Measurements from ENCODE around the gene SYNDIG1. TPM values are rescaled to one million over a fixed set of nuclear protein-coding genes. Genes with fewer than 3 reads are reported as not detected.

SYNDIG1 gene
- total and polyA plus RNA-seq, 2 of the 4 experiments (the other 2 are of a cell fraction) = not detected

DNA sequence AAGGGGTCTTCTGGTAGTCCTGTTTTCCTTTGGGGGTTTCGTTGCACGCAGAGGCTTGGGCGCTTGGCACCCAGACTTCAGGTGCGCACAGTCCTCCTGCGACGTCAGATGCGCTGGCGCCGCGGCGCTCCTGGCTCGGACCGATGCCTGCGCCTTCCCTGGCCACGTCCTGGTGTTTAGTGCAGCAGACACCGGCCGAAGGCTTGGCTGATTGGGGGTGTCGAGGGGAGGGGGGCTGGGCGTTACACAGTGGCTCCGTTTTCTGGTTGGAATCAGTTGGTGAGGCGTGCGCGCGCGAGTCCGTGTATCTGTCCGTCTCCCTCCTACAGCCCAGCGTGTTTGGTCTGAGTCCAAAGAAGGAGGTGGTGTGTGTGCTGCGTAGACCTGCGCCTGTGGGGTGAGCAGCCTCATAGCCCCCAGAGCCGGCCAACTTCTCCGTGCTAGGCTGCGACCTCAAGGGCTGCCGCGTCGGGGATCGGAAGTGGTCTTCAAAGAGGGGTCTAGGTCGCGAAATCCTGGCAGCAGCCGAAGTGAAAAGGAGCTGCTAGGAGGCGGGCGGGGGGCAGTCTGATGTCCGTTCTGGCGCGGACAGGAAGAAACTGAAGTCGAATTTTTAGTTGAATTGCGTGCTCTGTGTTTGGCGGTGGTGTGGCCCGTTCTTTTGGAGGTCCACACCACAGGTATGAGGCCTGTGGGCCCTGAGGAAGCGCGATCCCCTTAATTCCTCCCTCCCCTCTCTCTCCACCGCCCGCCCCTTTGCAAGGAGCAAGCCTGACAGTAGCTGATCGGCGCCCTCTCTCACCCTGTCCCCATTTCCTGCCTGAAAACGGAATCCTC is 1.5 kb downstream of the SYNDIG1 start:
- H3K9me1 ChIP-seq (ENCODE audit: insufficient read depth, low read length) = no peaks in the 10 kb centered on the region
- no peak for ATAC-seq (ENCODE audit: low read depth)
- H3K27me3 ChIP-seq (ENCODE audit: control insufficient read depth, insufficient read depth, low read length) = peaks cover 36% of the 10 kb centered on the region
- dilution Hi-C loops (cut with HindIII; ENCODE audit: low sequenced_read_pairs, unreplicated experiment) (no loop called here), in situ Hi-C loops (cut with MboI; ENCODE audit: low sequenced_read_pairs) (no loop called here), intact Hi-C loops (cut with micrococcal nuclease) (no loop called here)
- no peak overlapping the region for H3K9ac ChIP-seq (ENCODE audit: low read depth, low read length)
- H3K56ac ChIP-seq (ENCODE audit: extremely low read depth, insufficient read depth, low read length) = no peak overlapping the region
- no peak for DNase-seq
- no TSS peak for BruUV-seq (replicated peaks)
- no peaks in the 10 kb centered on the region for H4K20me1 ChIP-seq (ENCODE audit: insufficient read depth, low read length)
- H4K5ac ChIP-seq (ENCODE audit: low read depth, low read length) = no peak overlapping the region
- 0% methylated on average over 6 of the region's 56 CpGs; no CpG with 5 or more reads in 1 of the 2 experiments for WGBS, 2 experiments (ENCODE audit: extremely low coverage in 2 of 2, insufficient read length in 1 of 2)
- H3K27ac ChIP-seq (ENCODE audit: insufficient read depth, low read length) = no peak overlapping the region
- no peak overlapping the region for H3K4ac ChIP-seq (ENCODE audit: low read depth, low read length)
- H4K8ac ChIP-seq (ENCODE audit: low read depth in 2 of 2, low read length in 2 of 2) = no peak overlapping the region
- no peaks in the 10 kb centered on the region for H3K79me1 ChIP-seq (ENCODE audit: low read depth in 1 of 2, low read length in 2 of 2)
- H3K18ac ChIP-seq (ENCODE audit: low read depth, low read length) = no peak overlapping the region
- no peak overlapping the region for H2AFZ ChIP-seq (replicated peaks; ENCODE audit: low read length, poor library complexity)
- no peak overlapping the region for H4K91ac ChIP-seq (ENCODE audit: insufficient read depth, low read depth, low read length)
- no peak overlapping the region for H2BK15ac ChIP-seq (ENCODE audit: low read depth, low read length)
- POLR2A ChIA-PET (ENCODE audit: unreplicated experiment) = no interaction called here
- H2BK5ac ChIP-seq (ENCODE audit: low read depth, low read length, poor library complexity, severe bottlenecking) = no peak overlapping the region
- H2AK9ac ChIP-seq (replicated peaks; ENCODE audit: low read depth, low read length, poor library complexity) = no peak overlapping the region
- no peaks in the 10 kb centered on the region for H3K9me3 ChIP-seq (ENCODE audit: control insufficient read depth, insufficient read depth, low read length)
- H2BK120ac ChIP-seq (ENCODE audit: low read depth, low read length) = no peak overlapping the region
- H2AK5ac ChIP-seq (ENCODE audit: low read depth, low read length) = no peak overlapping the region
- no peak overlapping the region for H2BK20ac ChIP-seq (ENCODE audit: low read depth, low read length)
- no peak overlapping the region for H3K14ac ChIP-seq (replicated peaks; ENCODE audit: low read depth, low read length)
- no peaks in the 10 kb centered on the region for H3K36me3 ChIP-seq (ENCODE audit: control insufficient read depth, insufficient read depth, low read length)
- H3K23ac ChIP-seq (ENCODE audit: low read depth, low read length) = no peak overlapping the region
- H3K4me2 ChIP-seq (ENCODE audit: low read depth, low read length) = no peak overlapping the region
- no peak overlapping the region for H3K4me3 ChIP-seq (ENCODE audit: insufficient read depth, low read depth, low read length)
- CTCF ChIA-PET = interaction anchor here (0.7 kb wide), 1 partner anchor 433 kb away, joined by 3 read pairs; no protein-coding TSS in a partner anchor
- TF ChIP-seq CHD1 (IDR thresholded peaks at IDR 0.05; ENCODE audit: low read depth, low read length) (no peak), MAZ (IDR thresholded peaks at IDR 0.05; ENCODE audit: borderline replicate concordance, low read depth, low read length) (no peak), RCOR1 (IDR thresholded peaks at IDR 0.05; ENCODE audit: insufficient replicate concordance, low read length) (no peak), FOS (IDR thresholded peaks at IDR 0.05; ENCODE audit: low read depth, low read length) (no peak), SMC3 (IDR thresholded peaks at IDR 0.05; ENCODE audit: low read depth, low read length) (no peak), BHLHE40 (IDR thresholded peaks at IDR 0.05; ENCODE audit: low read depth, low read length) (no peak), RAD21 (IDR thresholded peaks at IDR 0.05; ENCODE audit: low read length) (no peak), POLR2A (IDR thresholded peaks at IDR 0.05; ENCODE audit: low read depth, low read length) (no peak), CEBPB (IDR thresholded peaks at IDR 0.05; ENCODE audit: low read depth, low read length) (no peak), RFX5 (IDR thresholded peaks at IDR 0.05; ENCODE audit: low read depth, low read length) (no peak), MAFK (IDR thresholded peaks at IDR 0.05; ENCODE audit: low read depth, low read length) (no peak), MXI1 (IDR thresholded peaks at IDR 0.05; ENCODE audit: borderline replicate concordance, low read depth, low read length) (no peak), NFE2L2 (IDR thresholded peaks at IDR 0.05; ENCODE audit: low read depth, low read length) (no peak)
- TF ChIP-seq, protein P1, sequence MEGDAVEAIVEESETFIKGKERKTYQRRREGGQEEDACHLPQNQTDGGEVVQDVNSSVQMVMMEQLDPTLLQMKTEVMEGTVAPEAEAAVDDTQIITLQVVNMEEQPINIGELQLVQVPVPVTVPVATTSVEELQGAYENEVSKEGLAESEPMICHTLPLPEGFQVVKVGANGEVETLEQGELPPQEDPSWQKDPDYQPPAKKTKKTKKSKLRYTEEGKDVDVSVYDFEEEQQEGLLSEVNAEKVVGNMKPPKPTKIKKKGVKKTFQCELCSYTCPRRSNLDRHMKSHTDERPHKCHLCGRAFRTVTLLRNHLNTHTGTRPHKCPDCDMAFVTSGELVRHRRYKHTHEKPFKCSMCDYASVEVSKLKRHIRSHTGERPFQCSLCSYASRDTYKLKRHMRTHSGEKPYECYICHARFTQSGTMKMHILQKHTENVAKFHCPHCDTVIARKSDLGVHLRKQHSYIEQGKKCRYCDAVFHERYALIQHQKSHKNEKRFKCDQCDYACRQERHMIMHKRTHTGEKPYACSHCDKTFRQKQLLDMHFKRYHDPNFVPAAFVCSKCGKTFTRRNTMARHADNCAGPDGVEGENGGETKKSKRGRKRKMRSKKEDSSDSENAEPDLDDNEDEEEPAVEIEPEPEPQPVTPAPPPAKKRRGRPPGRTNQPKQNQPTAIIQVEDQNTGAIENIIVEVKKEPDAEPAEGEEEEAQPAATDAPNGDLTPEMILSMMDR (conservative IDR thresholded peaks at IDR 0.05; ENCODE audit: low read depth, low read length) = no peak
- TF ChIP-seq, protein P2, sequence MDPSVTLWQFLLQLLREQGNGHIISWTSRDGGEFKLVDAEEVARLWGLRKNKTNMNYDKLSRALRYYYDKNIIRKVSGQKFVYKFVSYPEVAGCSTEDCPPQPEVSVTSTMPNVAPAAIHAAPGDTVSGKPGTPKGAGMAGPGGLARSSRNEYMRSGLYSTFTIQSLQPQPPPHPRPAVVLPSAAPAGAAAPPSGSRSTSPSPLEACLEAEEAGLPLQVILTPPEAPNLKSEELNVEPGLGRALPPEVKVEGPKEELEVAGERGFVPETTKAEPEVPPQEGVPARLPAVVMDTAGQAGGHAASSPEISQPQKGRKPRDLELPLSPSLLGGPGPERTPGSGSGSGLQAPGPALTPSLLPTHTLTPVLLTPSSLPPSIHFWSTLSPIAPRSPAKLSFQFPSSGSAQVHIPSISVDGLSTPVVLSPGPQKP (IDR thresholded peaks at IDR 0.05; ENCODE audit: borderline replicate concordance, low read depth, low read length) = no peak
- H3K4me1 ChIP-seq (ENCODE audit: control insufficient read depth, insufficient read depth, low read length) = no peaks in the 10 kb centered on the region

Measured in IMR-90 (cell line).